NCI-H2196 (cell line): Measurements from ENCODE around the gene NELL1.

ENCODE experiments used
- DNase-seq: peaks from one replicate; lab custom pipeline; 2025; ENCODE audit not compliant: unreplicated experiment; lab: John Stamatoyannopoulos, UW

Gene NELL1

GRCh38 chr11:20668844-20669819 lies at the start of gene NELL1:
NELL1 (plus strand) TSS chr11:20669586.
- peak; percentile 32 for DNase-seq

GRCh38 chr11:20620988-20621387 lies 48.4 kb upstream of the NELL1 start:
- DNase-seq = no peak

GRCh38 chr11:20621679-20622078 lies 47.7 kb upstream of the NELL1 start:
- no peak for DNase-seq

DNA sequence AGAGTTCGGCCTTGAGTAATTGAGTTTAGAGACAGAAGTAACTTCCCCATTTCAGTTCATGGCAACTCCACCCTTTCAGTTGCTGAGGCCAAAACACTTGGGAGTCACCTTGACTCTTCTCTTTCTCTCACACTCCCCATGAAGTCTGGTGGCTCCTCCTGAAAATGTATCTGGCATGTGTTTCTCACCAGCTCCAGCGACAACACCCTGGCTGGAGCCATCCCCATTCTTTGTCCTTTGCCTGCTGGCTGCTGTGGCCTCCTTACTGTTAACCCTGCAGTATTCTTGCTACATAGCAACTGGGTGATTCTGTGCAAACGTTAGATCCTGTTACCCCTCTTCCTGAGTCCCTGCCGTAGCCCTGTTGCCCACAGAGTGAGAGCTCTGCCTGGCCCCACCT lies 46.1 kb upstream of the NELL1 start:
- no peak for DNase-seq

GRCh38 chr11:20626279-20626678 lies 43.1 kb upstream of the NELL1 start:
- DNase-seq = no peak

GRCh38 chr11:20627026-20627425 lies 42.4 kb upstream of the NELL1 start:
- DNase-seq = no peak

- DNase-seq = no peak
Observed at GRCh38 chr11:20627701-20628100, 41.7 kb upstream of the NELL1 start.

DNA sequence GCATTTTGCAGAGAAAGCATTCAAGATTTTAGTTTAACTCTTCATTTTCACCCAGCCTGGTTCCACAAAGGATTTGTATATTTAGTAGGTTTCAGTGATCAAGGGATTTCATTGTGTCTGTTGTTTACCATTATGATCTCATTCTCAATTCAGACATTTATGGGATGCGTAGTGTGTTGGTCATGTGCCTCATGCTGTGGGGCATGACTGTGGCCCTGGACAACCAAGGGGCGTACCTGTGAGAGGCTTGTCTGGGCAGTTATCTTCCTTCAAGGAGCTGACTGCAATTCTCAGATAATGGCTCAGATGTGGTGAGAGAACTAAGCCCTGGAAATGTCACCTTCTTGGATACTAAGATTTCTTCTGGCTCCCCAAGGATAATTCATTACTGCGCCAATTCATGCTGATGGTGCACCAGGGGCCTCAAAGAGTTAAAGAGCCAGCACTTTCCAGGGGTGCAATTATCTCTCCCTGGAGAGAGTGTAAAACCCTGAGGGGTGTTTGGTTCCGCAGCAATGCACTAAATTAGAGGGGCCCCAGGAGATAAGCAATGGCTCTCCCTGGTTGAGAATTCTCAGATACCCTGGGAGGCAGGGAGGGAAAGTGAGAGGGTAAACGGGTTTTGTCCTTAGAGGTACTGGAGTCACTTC lies 37.7 kb upstream of the NELL1 start:
- no peak for DNase-seq

DNA sequence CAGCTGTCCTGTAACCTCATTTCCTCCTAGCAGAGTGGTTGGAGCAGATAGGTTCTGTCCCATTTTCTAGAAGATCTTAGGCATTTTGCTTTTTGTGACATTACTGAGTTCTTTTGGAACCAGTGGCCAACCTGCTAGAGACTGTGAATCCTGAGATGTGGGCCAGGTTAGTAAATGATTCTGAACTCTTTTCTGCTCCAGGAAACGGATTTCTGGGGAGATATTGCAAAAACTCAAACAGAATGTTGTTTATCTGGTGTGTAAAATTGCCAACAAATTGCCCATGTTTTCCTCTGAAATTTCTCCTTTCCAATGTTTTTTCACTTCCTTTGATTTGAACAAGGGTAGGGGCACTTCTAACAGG lies 37.2 kb upstream of the NELL1 start:
- DNase-seq = no peak

GRCh38 chr11:20634044-20634443 lies 35.3 kb upstream of the NELL1 start:
- DNase-seq = peak; percentile 7

DNA sequence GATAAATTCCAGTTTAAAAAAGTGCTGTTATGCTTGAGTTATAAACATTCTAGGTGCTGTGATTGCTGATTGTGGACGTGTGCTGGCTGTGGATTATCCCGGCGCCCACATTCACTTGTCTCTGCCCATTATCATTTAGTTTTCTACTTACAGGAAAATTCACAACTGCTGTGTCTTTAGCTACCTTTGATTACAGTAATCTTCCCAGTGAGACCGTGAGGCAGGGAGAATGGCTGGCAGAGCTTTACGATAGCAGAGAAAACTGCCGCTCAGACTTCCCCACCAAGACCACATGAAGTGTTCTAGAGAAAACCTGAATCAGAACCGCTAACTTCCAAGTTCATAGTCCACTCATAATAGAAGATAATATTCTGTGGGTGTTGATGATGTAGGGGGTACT lies 34.6 kb upstream of the NELL1 start:
- no peak for DNase-seq

- no peak for DNase-seq
Observed at GRCh38 chr11:20638074-20638473, 31.3 kb upstream of the NELL1 start.

DNA sequence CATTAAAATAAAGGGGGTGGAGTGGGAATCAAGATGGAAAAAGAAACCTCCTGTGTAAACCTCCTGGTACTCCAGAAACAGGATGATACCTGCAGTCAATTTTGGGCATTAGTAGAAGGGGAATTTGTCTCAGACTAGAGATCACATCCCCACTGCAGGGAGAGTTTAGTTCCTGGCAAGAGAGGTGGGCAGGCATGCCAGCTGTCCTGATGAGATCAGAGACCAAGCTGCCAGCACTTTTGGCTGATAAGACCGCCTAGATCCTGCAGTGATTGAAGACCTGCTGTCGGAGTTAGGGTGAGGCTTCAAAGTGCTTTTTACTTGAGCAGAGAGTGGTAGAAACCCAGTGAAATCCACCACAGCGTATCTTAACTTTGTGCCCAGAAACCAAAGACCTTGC lies 29.7 kb upstream of the NELL1 start:
- no peak for DNase-seq

GRCh38 chr11:20640401-20640800 lies 29.0 kb upstream of the NELL1 start:
- DNase-seq = no peak

DNA sequence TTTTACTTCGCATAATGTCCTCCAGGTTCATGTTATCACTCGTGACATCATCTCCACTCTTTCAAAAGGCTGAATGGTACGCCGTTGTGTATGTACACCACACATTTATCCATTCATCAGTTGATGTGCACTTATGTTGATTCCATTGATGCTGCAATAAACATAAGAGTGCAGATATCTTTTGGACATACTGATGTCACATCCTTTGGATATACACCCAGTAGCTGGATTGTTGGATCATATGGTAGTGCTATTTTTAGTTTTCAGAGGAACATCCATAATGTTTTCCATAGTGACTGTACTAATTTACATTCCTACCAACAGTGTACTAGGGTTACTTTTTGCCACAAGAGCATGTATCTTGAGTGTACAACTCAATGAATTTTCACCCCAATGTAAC lies 25.0 kb upstream of the NELL1 start:
- DNase-seq = no peak

- peak; percentile 78 for DNase-seq
Observed at GRCh38 chr11:20647976-20648565, 21.3 kb upstream of the NELL1 start.

- DNase-seq = no peak
Observed at GRCh38 chr11:20652150-20652806, 17.1 kb upstream of the NELL1 start.

- DNase-seq = no peak
Observed at GRCh38 chr11:20654038-20654437, 15.3 kb upstream of the NELL1 start.

DNA sequence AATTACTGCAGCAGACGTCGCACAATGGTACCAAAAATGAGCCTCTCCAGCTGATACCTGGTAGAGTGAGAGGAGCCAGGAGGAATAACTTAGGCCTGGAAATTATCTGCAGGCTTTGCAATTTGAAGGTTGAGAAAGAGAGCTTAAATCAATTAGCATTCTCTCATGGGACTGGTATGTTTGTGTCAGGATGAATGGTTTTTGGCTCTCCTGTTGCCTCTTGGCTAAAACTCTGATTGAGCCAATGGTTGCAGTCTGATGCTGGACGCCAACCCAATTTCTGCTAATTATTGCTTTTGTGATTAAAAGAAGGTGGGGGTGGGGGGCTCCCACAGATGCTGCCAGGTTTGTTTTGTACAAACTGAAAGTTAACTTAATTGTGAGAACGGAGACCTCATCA lies 12.5 kb upstream of the NELL1 start:
- no peak for DNase-seq

DNA sequence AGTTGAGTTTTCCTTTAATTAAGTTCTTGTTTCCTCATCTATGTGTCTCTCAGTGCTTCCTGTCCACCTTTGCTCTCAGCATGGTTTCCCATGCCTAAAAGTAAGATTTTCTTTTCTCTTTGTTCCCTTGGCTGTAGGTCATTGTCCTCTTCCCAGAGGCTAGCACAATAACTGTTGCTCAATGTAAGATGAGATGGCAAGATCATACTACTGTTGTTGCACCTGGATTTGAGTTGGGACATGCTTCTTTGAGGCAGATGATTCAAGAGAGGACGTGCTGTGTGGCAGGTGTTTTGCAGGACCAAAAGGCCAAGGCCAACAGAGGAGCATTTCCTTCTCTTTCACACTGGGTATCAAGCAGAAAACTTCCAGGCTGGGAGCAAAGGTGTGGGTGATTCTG lies 11.3 kb upstream of the NELL1 start:
- DNase-seq = peak; percentile 75

GRCh38 chr11:20661445-20661844 lies 7.9 kb upstream of the NELL1 start:
- DNase-seq = no peak

- no peak for DNase-seq
Observed at GRCh38 chr11:20661850-20662249, 7.5 kb upstream of the NELL1 start.
